Stimulated activated CD4-positive, alpha-beta T cell treated with anti-CD3 and anti-CD28 coated beads, Interleukin-12 subunit alpha, Interleukin-12 subunit beta, amount 100 ng/mL, for 48 hours (primary cell): ENCODE measurements around the gene HDAC2.
"Not testable (repeated sequence)": the region's sequence is repeated elsewhere in the genome, so short reads cannot be mapped to it uniquely, and the experiment has no call there.

Experiments
- DNase-seq, 3 donors: peaks; one replicate each; pipeline ENCODE4 v3.0.0-alpha.2; 2020; ENCODE audit warnings: low read depth in 2 of 3, low spot score in 1 of 3

HDAC2 gene

GRCh38 chr6:113920663-113921267 lies 50.2 kb downstream of the HDAC2 start:
- no peak for DNase-seq

DNA sequence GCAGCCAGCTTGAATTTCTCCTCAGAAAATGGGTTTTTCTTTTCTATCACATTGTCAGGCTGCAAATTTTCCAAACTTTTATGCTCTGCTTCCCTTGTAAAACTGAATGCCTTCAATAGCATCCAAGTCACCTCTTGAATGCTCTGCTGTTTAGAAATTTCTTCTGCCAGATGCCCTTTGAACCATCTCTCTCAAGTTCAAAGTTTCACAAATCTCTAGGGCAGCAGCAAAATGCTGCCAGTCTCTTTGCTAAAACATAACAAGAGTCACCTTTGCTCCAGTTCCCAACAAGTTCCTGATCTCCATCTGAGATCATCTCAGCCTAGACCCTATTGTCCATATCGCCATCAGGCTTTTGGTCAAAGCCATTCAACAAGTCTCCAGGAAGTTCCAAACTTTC lies 60.7 kb downstream of the HDAC2 start:
- not testable (repeated sequence) for DNase-seq

- peak in 1 of 3 donors; percentile 53 for DNase-seq
These were observed 61.6 kb downstream of the HDAC2 start for GRCh38 chr6:113909224-113909856.

DNA sequence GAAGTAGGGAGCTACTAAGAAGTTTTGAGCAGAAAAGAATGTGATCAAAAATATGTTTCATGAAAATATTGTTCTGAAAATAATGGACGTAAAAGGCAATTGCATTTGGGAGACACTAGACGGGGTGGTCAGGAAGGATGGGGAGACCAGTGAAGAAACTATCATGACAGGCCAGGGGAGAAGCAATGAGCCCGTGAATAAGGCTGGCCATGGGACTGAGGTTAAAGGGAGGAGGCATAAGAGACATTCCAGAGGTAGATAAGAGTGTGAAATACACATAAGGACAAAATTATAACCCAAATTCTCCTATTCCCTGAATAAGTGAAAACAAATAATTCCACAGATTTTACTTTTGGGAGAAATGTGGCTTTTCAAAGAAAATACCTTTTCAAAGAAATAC lies 62.1 kb downstream of the HDAC2 start:
- no peak for DNase-seq

DNA sequence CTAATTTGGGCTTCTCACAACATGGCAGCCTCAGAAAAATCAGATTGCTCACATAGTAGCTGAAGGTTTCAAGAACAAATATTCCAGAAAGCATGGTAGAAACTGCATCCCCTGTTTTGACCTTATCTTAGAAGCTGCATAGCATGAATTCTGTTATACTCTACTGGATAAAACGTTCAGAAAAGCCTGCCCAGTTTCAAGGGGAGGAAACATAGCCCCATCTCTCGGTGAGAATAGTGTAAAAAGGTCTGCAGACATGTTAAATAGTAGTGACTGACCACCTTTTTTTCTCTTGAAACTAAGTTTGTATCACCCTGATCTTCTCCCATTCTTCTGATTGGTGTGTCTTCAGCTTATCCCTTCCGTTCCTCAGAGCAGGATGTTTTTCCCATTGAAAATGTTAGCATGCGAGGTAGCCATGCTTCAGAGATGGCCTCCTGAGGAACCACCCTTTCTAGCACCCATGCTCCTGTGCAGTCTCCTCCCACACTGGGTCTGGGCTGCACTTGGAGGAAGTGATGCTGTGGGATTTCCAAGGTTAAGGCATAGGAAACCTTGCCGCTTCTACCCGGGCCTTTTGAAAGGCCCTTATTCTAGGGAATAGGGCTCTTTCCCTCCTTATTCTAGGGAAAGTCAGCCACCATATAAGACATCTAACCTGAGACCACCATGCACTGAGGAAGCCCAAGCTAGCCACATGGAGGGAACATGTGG lies 63.7 kb downstream of the HDAC2 start:
- no peak for DNase-seq

DNA sequence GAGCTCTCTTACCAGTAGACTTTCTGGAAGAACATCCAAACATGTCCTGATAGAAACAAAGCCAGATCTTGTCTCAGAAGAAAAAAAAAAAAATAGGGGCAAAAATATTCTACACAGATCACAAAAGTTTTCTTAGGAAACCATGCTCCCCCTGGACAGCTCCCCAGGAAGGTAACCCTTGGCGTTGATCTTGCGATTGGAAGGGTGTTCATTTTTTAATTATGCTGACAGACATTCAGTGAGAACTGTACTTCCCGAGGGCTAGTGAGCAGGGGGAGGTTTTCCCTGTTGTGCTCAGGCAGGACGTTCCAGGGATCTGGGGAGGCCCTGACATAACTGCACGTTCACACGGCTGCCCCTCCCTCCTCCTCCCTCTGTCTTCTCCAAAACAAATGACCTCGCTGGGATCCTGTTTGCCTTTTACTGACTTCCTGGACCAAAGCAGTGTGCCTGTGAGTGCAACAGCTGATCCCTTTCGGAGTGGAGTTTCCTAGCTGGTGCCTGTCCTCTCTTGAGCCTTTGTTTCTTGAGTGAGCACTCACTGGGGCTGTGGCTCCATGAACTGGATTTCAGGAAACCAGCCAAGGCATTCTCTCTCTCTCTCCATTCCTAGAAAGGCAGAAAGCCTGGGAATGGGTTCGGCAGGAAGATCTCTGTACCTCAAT lies 67.2 kb downstream of the HDAC2 start:
- DNase-seq, result no peak

DNA sequence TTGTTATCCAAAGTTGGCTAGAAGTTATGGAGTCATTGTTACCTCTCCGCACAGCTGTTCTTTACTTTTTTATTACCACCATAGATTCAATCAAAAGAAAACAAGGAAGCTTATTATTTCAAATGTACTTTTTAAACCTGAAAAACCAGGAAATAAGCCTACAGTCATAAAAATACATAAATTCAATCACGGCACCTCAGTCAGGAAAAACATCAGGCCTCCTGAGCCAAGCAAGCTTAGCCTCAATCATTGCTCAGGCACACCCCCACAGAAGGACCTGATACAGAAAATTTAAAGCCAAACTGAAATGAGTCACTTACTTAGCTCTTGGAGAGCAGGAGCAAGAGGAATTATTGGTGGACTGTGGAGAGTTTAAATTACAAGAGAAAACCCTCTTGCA lies 69.5 kb downstream of the HDAC2 start:
- no peak for DNase-seq

DNA sequence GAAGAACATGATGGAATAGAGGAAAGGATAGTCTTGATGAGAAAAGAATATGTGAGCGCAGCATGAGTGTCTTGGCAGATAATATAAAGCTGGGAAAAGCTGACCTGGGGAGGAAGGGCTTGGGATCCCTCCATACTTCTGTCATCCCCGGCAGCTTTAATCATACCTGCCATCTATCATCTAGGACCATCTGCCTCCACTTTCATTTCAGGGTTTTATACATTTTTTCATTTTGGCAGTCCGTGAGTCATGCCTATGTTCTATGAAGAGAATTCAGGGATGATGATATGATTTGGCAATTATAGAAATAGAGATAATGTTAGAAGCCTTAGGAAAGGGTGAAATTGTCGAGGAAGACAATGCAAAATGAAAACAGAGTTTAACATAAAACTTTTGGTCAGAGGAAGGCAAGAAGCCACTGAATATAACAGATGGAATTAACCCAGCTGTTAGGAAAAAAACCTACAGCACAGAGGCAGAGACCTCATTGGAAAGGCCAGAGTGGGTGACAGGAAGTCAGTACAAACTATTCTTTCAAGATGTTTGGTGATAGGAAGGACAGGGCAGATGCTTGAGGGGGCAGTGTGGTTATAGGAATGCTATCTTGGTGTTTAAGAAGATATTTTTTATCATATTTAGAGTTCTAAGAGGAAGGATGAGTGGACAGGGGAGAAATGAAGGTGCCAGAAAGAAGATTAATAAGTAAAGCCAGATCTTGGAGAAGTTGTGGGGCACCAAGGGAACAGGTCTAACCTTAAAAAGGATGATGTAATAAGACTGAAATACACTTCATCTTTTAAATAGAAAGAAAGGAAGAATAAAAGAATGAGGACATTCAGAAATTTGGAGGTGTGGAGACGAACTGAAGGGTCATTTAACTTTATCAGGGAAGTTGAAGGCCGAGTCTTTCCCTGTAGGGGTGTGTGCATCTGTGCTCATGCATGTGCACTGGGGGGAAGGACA lies 76.0 kb downstream of the HDAC2 start:
- DNase-seq, result no peak

- no peak for DNase-seq
These were observed 77.1 kb downstream of the HDAC2 start for GRCh38 chr6:113893866-113894265.

DNA sequence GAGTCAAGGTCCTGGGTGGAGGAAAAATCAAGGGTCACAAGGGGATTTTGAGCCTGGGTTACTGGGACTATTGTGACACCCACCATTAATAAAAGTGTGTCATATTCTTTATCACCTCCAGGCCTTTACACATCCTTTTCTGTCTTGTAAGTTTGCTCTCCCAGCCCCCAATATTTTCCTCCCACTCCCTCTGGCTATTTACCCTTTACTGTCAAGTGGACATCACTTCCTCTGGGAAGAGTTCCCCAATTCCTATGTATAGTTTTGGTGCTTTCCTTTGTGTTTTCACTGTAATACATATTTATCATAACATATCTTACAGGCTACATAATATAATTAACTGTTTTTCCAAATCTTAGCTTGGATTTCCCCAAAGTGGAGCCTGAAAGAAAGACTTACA lies 77.5 kb downstream of the HDAC2 start:
- DNase-seq, result no peak

DNA sequence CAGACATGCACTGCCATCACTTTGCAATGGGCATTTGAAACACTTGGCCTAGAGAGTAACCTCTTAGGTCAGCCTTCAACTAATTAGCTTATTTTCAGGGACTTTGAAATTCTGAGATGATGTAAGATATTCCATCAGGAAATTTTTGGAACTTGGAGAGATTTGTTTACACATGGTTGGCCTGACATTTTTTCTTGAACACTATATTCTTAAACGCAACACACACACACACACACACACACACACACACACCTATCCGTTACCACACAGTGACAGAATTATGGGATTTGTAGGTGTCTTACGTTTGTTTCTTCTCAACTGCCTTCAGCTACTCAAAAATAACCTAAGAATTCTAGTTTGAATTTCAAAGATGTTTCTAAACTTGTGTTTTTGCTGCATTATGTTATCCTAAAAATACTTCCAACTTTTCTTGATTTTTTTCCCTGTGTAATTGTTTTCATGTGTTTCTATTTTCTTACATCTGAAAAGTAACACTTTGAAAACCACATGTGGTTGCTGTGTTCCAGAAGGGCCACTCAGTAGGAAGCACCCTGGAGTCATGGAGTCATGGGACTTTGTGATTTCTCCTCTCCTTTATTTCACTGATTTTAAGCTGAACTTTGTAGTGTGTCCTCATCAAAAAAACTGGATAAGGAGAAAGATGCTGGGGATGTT lies 81.9 kb downstream of the HDAC2 start:
- no peak for DNase-seq

GRCh38 chr6:113888493-113888892 lies 82.5 kb downstream of the HDAC2 start:
- no peak for DNase-seq

GRCh38 chr6:113886512-113886911 lies 84.4 kb downstream of the HDAC2 start:
- no peak for DNase-seq

GRCh38 chr6:113884011-113884410 lies 86.9 kb downstream of the HDAC2 start:
- no peak for DNase-seq
